ENCODE results near the gene NPIPB4.
"Not testable (repeated sequence)": the region's sequence is repeated elsewhere in the genome, so short reads cannot be mapped to it uniquely, and the experiment has no call there.

DNA sequence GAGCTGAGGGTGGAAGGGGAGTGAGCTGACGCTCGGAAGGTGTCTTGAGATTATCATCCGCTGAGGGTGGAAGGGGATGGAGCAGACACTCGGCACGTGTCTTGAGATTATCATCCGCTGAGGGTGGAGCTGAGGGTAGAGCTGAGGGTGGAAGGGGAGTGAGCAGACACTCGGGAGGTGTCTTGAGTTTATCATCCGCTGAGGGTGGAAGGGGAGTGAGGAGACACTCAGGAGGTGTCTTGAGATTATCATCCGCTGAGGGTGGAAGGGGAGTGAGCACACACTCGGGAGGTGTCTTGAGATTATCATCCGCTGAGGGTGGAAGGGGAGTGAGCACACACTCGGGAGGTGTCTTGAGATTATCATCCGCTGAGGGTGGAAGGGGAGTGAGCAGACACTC is 20.4 kb downstream of the NPIPB4 start:
- TF ChIP-seq, protein P1, sequence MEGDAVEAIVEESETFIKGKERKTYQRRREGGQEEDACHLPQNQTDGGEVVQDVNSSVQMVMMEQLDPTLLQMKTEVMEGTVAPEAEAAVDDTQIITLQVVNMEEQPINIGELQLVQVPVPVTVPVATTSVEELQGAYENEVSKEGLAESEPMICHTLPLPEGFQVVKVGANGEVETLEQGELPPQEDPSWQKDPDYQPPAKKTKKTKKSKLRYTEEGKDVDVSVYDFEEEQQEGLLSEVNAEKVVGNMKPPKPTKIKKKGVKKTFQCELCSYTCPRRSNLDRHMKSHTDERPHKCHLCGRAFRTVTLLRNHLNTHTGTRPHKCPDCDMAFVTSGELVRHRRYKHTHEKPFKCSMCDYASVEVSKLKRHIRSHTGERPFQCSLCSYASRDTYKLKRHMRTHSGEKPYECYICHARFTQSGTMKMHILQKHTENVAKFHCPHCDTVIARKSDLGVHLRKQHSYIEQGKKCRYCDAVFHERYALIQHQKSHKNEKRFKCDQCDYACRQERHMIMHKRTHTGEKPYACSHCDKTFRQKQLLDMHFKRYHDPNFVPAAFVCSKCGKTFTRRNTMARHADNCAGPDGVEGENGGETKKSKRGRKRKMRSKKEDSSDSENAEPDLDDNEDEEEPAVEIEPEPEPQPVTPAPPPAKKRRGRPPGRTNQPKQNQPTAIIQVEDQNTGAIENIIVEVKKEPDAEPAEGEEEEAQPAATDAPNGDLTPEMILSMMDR (IDR thresholded peaks at IDR 0.05): not testable (repeated sequence)
- TF ChIP-seq ZFX (IDR thresholded peaks at IDR 0.05; ENCODE audit: borderline replicate concordance): not testable (repeated sequence)

Measured in 22Rv1 (cell line).